Caco-2 (cell line): ENCODE measurements around the gene CATSPER3. TPM values are rescaled to one million over a fixed set of nuclear protein-coding genes. Genes with fewer than 3 reads are reported as not detected.

ENCODE experiments used
- BruUV-seq: library from RNA; stranded (reverse); fragments of 400-500 nt; replicated peaks from 2 replicates; lab custom pipeline; 2021; lab: Mats Ljungman, UMichigan
- CTCF ChIA-PET: fragments of 300-600 bp; sonication (Branson Sonifier 250); formaldehyde crosslinking; loops from one replicate; lab custom pipeline; 2022; ENCODE audit warnings: antibody characterized with exemption; lab: Charles Lee
- POLR2A ChIA-PET: fragments of 300-600 bp; sonication (Branson Sonifier 250); formaldehyde crosslinking; loops from one replicate; lab custom pipeline; 2022; ENCODE audit warnings: antibody characterized with exemption; lab: Charles Lee
- DNase-seq, 2 experiments: peaks; one replicate each; pipeline versions ENCODE4 v3.0.0 to v3.0.0-alpha.2; 2020 to 2022
- H3K27me3 ChIP-seq: replicated peaks from 2 replicates; pipeline ENCODE4 v1.6.0; 2011; ENCODE audit warnings: low read length; ENCODE audit not compliant: control insufficient read depth, insufficient read depth
- H3K36me3 ChIP-seq: 2 replicates; pipeline ENCODE4 v1.5.1; 2011; ENCODE audit warnings: low read length; ENCODE audit not compliant: control insufficient read depth, insufficient read depth
- H3K4me1 ChIP-seq: fragments of 250-450 bp; sonication (Bioruptor Pico); 2 replicates; pipeline ENCODE4 v1.5.1; 2020; ENCODE audit warnings: mild to moderate bottlenecking
- H3K4me3 ChIP-seq: 2 replicates; pipeline ENCODE4 v1.5.1; 2011; ENCODE audit warnings: low read depth, mild to moderate bottlenecking, control low read depth, low read length
- H3K9me3 ChIP-seq: fragments of 250-450 bp; sonication (Bioruptor Pico); 2 replicates; pipeline ENCODE4 v1.5.1; 2020; ENCODE audit warnings: mild to moderate bottlenecking, moderate library complexity
- H3K27ac Mint-ChIP-seq: one replicate; pipeline ENCODE4 v1.8.0; 2022; ENCODE audit warnings: mixed read lengths; ENCODE audit not compliant: unreplicated experiment
- H3K27me3 Mint-ChIP-seq: one replicate; pipeline ENCODE4 v1.8.0; 2022; ENCODE audit warnings: mixed read lengths; ENCODE audit not compliant: insufficient read depth, unreplicated experiment
- H3K36me3 Mint-ChIP-seq: one replicate; pipeline ENCODE4 v1.8.0; 2022; ENCODE audit warnings: mild to moderate bottlenecking, mixed read lengths; ENCODE audit not compliant: insufficient read depth, unreplicated experiment
- H3K4me1 Mint-ChIP-seq: one replicate; pipeline ENCODE4 v1.8.0; 2022; ENCODE audit warnings: low read depth, mixed read lengths; ENCODE audit not compliant: unreplicated experiment
- H3K4me3 Mint-ChIP-seq: one replicate; pipeline ENCODE4 v1.8.0; 2022; ENCODE audit warnings: mild to moderate bottlenecking, moderate library complexity, mixed read lengths; ENCODE audit not compliant: unreplicated experiment
- H3K9me3 Mint-ChIP-seq: one replicate; pipeline ENCODE4 v1.8.0; 2022; ENCODE audit warnings: mixed read lengths; ENCODE audit not compliant: unreplicated experiment
- CTCF ChIP-seq, 2 experiments: fragments of 200-600 bp in 1 of 2; IDR thresholded peaks; 1 replicate in 1 of 2; 2 replicates in 1 of 2; pipeline versions ENCODE4 v1.5.1 to v1.8.0; 2011 to 2022; ENCODE audit warnings: antibody characterized with exemption in 1 of 2, control low read depth in 1 of 2, inconsistent platforms in 1 of 2, low read depth in 1 of 2, low read length in 1 of 2, mild to moderate bottlenecking in 1 of 2, moderate library complexity in 1 of 2; ENCODE audit not compliant: insufficient read depth in 1 of 2, severe bottlenecking in 1 of 2, unreplicated experiment in 1 of 2
- intact Hi-C: fragments of 100-400 bp; cut with micrococcal nuclease; formaldehyde crosslinking; loops from one replicate; pipeline ENCODE4 v1.10.0; 2022; ENCODE audit not compliant: unreplicated experiment
- total RNA-seq: library from RNA; stranded (reverse); gene quantifications from 2 replicates; pipeline ENCODE4 v1.2.3, GENCODE V29; 2022

Gene CATSPER3
- total RNA-seq, 1 experiment from 2014 or later = 0.61 TPM

DNA sequence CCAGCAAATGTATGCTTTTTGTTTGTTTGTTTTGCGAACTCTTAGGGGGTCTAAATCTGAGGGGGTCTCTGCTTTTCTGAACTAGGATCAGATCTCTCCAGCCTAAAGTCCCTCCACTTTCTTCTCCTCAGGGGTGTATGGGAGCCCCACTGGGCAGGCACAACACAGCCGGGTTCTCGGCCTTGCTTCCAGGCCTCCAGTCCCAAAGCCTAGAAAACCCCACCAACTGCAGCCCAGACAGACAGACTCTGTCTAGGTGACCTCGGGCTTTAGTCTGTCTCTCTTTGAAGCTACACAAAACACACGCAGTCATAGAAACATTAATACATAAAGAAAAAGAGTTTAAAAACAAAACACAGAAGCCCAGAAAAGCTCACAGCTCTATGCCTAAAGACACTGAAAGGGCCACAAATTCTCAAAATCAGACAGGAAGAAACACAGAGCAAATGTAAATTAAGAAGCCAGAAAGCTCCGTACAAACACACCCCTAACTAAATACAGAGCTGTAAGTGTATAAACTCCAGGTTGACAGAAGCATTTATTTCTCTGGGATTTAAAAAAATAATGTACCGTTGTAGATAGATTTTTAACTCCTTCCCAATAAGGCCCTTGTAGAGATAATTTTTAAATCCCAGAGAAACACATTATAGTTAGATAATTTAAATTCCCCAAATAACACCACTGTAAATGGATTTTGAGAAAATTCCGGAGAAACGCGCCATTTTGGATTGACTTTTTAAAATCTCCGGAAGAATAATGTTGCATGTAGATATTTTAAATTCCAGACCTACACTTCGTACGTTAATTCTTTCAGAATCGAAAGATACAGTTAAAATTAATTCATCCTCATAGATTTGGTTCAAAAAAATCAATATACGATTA is 64.3 kb downstream of the CATSPER3 start:
- peak overlapping the region; percentile 83 for H3K4me3 ChIP-seq
- intact Hi-C loops = loop anchor here (5.0 to 10.0 kb wide), 2 partner anchors 273 to 300 kb away; no protein-coding TSS in a partner anchor
- peaks cover 12% of the 10 kb centered on the region for H3K9me3 Mint-ChIP-seq
- ChIA-PET POLR2A (no interaction called here), CTCF (interaction anchor here (0.6 kb wide), 2 partner anchors 28 to 224 kb away, joined by 3 read pairs; no protein-coding TSS in a partner anchor)
- no peaks in the 10 kb centered on the region for H3K27me3 ChIP-seq
- peaks cover 71% of the 10 kb centered on the region for H3K36me3 Mint-ChIP-seq
- no peaks in the 10 kb centered on the region for H3K27me3 Mint-ChIP-seq
- no peaks in the 10 kb centered on the region for H3K9me3 ChIP-seq
- H3K4me3 Mint-ChIP-seq = peak overlapping the region; percentile 89
- H3K36me3 ChIP-seq = peaks cover 3% of the 10 kb centered on the region
- peaks cover 24% of the 10 kb centered on the region for H3K4me1 ChIP-seq
- BruUV-seq = no TSS peak
- H3K27ac Mint-ChIP-seq = peak overlapping the region; percentile 90
- no peak for DNase-seq
- no peak for TF ChIP-seq CTCF (IDR thresholded peaks at IDR 0.05; ENCODE audit: insufficient read depth in 1 of 2, low read depth in 1 of 2, low read length in 1 of 2, severe bottlenecking in 1 of 2, unreplicated experiment in 1 of 2)
- peaks cover 35% of the 10 kb centered on the region for H3K4me1 Mint-ChIP-seq

DNA sequence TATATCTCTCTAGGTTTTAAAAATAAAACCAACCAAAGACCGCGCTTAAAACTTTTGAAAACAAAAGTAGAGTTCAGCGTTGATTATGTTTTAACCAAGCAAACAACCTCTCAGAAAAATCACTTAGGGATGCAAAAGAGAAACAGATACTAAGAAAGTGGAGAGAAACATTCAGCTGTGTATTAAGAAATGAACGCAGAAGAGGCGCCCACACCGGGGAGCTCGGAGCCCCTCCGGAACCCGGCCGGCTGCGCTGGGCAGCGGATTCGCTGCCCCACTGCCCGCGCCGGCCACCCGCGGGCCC is 64.9 kb downstream of the CATSPER3 start:
- peak overlapping the region; percentile 83 for H3K4me3 ChIP-seq
- intact Hi-C loops = loop anchor here (5.0 to 10.0 kb wide), 2 partner anchors 272 to 300 kb away; no protein-coding TSS in a partner anchor
- TF ChIP-seq CTCF (IDR thresholded peaks at IDR 0.05; ENCODE audit: insufficient read depth in 1 of 2, low read depth in 1 of 2, low read length in 1 of 2, severe bottlenecking in 1 of 2, unreplicated experiment in 1 of 2) = no peak
- TSS peak; percentile 55 for BruUV-seq
- no peaks in the 10 kb centered on the region for H3K27me3 Mint-ChIP-seq
- peak overlapping the region; percentile 89 for H3K4me3 Mint-ChIP-seq
- H3K36me3 ChIP-seq = peaks cover 3% of the 10 kb centered on the region
- no peaks in the 10 kb centered on the region for H3K9me3 ChIP-seq
- ChIA-PET POLR2A (interaction anchor here (0.6 kb wide), 1 partner anchor 16 kb away, joined by 3 read pairs; no protein-coding TSS in a partner anchor), CTCF (no interaction called here)
- H3K36me3 Mint-ChIP-seq = peaks cover 65% of the 10 kb centered on the region
- H3K4me1 Mint-ChIP-seq = peaks cover 34% of the 10 kb centered on the region
- peaks cover 12% of the 10 kb centered on the region for H3K9me3 Mint-ChIP-seq
- H3K27ac Mint-ChIP-seq = peak overlapping the region; percentile 91
- DNase-seq = no peak
- H3K4me1 ChIP-seq = peaks cover 21% of the 10 kb centered on the region
- no peaks in the 10 kb centered on the region for H3K27me3 ChIP-seq

- TF ChIP-seq CTCF (IDR thresholded peaks at IDR 0.05; ENCODE audit: insufficient read depth in 1 of 2, low read depth in 1 of 2, low read length in 1 of 2, severe bottlenecking in 1 of 2, unreplicated experiment in 1 of 2) = no peak
- no peaks in the 10 kb centered on the region for H3K9me3 ChIP-seq
- no TSS peak for BruUV-seq
- peaks cover 3% of the 10 kb centered on the region for H3K36me3 ChIP-seq
- H3K4me3 ChIP-seq = peak overlapping the region; percentile 83
- H3K4me1 ChIP-seq = peaks cover 26% of the 10 kb centered on the region
- no peaks in the 10 kb centered on the region for H3K27me3 ChIP-seq
- peaks cover 12% of the 10 kb centered on the region for H3K9me3 Mint-ChIP-seq
- H3K27ac Mint-ChIP-seq = peak overlapping the region; percentile 91
- peak in 1 of 2 experiments; percentile 54 for DNase-seq
- H3K4me1 Mint-ChIP-seq = peaks cover 34% of the 10 kb centered on the region
- H3K27me3 Mint-ChIP-seq = no peaks in the 10 kb centered on the region
- peak overlapping the region; percentile 89 for H3K4me3 Mint-ChIP-seq
- POLR2A ChIA-PET = interaction anchor here (0.5 to 1.0 kb wide), 5 partner anchors 9 to 143 kb away, joined by 3 to 7 read pairs (median 3); no protein-coding TSS in a partner anchor
- CTCF ChIA-PET = interaction anchor here (0.6 kb wide), 1 partner anchor 8 kb away, joined by 3 read pairs; no protein-coding TSS in a partner anchor
- intact Hi-C loops = loop anchor here (5.0 to 10.0 kb wide), 2 partner anchors 272 to 299 kb away; no protein-coding TSS in a partner anchor
- H3K36me3 Mint-ChIP-seq = peaks cover 65% of the 10 kb centered on the region
These were observed 65.5 kb downstream of the CATSPER3 start for GRCh38 chr5:135032999-135033861.
